Measurements from ENCODE around the gene SIGLEC1.

SIGLEC1 gene

DNA sequence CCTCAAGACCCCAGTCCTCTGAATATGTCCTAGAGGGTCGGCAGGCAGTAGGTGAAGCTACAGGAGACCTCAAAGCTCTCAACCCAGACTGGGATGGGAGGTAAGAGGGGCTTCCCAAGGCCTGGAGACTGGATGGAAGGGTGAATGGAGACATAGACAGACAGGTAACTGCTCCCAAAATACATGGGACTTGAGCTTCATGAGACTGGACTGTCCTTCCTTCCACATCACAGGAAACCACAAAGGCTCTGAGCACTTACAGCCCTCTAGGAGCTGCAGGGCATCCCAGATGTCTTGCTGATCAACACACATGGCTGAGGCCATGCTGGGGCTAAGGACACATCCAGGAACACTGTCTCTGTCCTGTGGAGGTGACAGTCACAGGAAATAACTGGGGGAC lies 31.6 kb upstream of the SIGLEC1 start:
- DNase-seq: no peak

DNA sequence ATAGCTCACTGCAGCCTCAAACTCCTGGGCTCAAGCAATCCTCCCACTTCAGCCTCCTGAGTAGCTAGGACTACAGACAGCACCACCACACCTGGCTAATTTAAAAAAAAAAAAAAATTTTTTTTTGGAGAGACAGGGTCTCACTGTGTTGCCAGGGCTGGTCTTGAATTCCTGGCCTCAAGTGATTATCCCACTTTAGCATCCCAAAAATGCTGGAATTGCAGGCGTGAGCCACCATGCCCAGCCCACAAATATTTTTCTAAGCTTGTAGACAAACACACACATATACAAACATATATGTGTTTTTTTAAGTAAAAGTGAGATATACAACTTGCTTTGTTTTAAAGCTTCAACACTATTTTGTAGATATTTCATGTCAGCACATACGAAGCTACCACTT lies 30.9 kb upstream of the SIGLEC1 start:
- DNase-seq: no peak

DNA sequence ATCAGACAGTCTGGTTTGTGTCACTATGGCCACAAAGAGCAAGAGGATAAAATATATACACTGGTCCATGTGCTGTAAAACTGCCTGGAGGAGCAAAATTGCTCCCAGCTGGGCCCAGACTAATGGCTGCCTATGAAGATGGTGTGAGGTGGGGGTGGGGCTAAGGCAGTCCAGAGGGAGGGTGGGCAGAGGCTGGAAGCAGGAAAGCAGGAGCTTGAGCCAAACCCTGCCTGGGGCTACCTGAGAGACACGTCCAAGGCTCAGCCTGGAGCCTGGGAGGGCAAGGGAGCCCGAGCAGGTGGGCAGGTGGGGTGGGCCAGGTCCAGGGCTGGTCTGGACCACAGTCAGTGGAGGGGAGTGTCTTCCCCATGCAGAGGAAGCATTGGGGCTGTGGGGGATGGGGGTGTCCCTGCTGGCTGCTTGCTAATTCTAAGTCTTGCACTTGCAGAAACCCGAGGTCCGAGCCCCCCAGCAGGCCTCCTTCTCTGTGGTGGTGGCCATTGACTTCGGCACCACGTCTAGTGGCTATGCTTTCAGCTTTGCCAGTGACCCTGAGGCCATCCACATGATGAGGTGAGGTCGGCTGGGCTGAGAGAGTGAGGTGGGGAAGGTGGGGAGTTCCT lies 29.5 kb upstream of the SIGLEC1 start:
- DNase-seq: no peak

DNA sequence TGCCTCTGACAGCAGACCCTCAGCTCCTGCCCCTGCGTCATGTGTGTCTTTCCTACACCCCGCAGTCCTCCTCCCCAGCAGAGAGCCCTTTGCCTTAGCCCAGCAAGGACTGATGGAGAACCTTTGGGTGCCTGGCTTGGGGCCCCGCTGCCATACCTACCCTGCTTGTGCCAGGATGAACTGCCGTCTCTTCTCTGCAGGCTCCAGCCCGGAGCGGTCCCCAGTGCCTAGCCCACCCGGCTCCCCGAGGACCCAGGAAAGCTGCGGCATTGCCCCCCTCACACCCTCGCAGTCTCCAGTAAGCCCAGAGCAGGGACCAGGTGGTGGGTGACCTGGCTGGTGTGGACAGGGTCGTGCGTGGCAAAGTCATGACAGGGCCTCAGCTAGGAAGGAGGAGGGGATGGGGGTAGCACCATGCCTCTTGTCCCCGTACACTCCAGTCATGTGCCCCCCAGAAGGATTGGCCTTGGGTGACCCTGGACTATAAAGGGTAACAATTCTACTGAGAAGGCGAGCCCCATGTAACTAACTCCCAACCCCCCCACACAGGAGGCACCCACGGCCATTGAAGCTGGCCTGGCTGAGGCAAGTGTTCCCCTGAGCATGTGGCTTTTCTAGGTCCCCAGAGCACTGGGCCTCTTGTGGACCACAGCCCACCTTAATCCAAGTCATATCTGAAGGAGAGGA lies 28.4 kb upstream of the SIGLEC1 start:
- DNase-seq: no peak

DNA sequence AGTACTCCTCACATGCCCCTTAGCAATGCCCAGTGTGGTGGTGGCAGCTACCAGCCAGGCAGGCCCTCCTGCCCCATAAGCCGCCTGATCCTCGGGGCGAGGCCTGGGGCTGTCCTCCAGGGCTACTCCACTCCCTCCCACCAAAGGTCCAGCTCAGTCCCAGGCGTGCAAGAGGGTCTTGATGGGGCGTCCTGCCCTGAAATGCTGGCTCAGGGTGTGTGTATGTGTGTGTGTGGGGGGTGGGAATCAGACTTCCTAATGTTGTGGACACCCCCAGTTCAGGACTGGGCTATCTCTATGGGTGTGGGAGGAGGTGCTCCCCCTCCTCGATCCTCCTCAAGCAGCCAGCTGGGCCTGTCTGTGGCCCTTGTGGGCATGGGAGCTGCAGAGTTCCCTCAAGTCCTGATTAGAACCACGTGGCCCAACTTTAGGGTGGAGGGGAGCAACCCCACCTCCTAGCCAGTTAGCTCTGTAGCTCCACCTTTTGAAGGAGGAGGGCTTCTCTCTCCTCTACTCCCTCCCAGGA lies 27.6 kb upstream of the SIGLEC1 start:
- DNase-seq: no peak

DNA sequence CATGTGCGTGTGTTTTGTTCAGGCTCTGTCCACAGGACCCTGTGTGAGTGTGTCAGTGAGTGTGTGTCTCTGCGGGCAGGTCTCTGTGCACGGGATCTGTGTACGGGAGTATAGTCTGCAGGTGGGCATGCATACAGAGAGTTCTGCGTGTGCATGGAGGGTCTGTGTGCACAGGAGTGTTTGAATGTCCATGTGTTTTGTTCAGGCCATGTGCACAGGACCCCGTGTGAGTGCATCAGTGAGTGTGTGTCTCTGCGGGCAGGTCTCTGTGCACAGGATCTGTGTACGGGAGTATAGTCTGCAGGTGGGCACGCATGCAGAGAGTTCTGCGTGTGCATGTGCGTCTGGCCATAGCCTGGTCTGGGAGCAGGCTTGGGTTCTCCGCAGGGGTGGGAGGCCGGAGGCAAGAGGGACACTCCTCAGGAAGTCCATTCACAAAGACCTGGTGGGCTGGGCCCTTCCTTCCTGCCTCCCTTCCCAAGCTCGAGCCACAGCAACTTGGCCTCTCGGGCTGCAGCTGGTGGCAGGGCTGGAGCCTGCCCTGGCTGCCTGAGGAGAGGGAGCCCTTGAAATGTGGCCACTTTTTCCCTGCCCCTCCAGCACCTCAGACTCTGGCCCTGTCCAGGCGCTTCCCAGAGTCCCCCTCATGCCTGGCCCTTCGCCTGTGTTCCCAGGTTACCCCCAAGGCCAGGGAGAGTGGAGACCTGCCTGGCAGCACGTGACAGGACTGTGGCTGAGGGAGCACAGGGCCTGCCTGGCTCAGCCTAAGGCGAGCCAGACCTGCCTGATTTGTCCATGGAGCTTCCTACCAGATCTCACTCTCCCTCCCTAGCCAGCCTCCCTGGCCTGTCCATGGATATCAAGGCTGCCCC lies 26.9 kb upstream of the SIGLEC1 start:
- DNase-seq: no peak

DNA sequence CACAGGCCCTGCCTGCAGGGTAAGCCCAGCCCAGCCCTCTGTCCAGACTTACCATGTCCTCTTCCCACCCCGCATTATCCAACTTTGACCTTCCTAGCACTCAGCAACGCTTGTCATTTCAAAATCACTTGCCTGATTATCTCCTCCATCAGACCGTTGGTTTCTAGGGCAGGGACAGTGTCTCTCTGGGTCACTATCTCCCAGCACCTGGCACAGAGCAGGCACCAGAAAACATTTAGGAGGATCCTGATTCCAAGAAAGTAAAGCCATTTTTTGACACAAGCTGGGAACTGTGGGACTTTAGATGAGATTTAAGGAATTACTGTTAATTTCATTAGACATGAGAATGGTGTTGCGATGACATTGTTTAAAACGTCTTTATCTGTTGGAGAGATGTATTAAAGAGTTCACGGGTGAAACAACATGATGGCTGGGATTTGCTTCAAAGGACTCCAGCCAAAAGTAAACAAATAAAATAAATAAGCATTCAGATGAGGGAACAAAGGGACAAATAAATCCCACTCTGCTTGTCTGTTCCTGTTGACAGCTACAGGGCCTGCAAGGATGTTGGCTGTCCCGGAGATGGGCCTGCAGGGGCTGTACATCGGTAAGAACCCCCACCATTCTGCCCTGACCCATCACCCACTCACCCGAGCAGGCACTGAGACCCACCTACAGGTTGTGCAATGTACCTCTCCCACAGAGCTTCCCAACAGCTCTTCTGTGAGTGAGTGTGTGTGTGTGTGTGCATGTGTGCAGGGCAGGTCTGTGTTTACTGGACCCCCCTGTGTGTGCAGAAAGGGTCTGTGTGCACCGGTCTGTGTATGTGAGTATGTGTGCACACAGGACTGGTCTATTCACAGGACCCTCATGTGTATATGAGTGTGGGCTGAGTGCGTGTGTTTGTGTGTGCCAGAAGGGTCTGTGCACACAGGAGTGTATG lies 26.0 kb upstream of the SIGLEC1 start:
- DNase-seq: no peak

DNA sequence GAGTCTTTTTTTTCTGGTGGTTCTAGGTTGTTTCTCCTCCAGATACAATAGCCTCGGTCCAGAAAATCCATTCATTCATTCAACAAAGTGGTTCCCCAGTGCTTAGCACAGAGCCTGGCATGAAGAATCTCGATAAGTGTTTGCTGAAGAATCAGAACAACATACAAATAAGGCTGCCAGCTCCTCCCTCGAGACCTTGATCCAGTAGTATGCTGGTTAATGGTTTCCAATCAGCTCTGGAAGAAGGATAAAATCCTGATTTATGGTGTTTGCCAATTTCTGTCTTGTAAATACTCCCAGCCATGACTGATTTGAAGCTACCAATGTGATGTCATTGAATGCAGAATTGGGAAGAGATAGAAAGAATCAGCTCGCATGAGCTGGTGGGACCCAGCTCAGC lies 23.4 kb upstream of the SIGLEC1 start:
- DNase-seq: no peak

GRCh38 chr20:3734111-3734843 lies 21.9 kb upstream of the SIGLEC1 start:
- DNase-seq: no peak

GRCh38 chr20:3733119-3733995 lies 21.0 kb upstream of the SIGLEC1 start:
- no peak for DNase-seq

DNA sequence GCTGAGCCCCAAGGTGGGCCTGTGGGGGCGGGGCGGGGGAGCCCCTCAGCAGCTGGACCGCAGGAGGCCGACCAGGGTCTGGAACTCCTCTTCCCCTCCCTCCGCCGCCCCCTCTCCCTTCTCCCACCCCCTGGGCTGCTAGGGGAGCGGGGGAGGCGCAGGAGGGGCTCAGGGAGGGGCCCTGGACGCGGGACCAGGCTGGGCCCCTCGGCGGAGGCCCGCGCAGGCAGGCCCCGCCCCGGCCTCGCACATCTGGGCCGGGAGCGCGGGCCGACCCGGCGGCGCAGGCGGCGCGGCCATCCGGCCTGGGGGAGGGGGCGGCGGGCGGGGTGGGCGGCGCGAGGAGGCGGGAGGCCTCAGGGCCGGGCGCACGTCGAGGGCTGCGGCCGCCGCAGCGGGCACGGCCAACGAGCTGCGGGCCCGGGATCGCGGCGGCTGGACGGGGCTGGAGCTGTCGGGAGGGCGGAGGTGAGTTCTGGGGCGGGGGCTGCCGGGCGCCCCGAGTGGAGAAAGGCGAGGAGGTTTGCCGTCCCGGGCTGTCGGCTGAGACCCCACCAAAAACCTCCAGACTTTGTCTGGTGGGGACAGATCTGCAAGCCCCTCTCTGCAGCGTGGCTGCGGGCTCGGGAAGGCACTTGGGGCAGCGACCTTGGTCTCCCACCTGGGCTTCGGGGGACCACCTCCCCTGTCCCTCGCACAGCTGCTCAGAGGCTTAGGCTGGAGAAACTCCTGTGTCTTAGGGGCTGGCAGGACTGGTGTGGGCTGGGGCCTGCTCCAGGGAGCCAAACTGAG lies 20.1 kb upstream of the SIGLEC1 start, which contains the start of gene HSPA12B:
HSPA12B (plus strand) TSS at position 359 of the 792 bp plus-strand sequence. CDS start 5,990 bp downstream, outside the sequence.
- DNase-seq: no peak

GRCh38 chr20:3731944-3732326 lies 19.5 kb upstream of the SIGLEC1 start:
- DNase-seq: no peak

GRCh38 chr20:3730803-3731672 lies 18.6 kb upstream of the SIGLEC1 start:
- DNase-seq: no peak

DNA sequence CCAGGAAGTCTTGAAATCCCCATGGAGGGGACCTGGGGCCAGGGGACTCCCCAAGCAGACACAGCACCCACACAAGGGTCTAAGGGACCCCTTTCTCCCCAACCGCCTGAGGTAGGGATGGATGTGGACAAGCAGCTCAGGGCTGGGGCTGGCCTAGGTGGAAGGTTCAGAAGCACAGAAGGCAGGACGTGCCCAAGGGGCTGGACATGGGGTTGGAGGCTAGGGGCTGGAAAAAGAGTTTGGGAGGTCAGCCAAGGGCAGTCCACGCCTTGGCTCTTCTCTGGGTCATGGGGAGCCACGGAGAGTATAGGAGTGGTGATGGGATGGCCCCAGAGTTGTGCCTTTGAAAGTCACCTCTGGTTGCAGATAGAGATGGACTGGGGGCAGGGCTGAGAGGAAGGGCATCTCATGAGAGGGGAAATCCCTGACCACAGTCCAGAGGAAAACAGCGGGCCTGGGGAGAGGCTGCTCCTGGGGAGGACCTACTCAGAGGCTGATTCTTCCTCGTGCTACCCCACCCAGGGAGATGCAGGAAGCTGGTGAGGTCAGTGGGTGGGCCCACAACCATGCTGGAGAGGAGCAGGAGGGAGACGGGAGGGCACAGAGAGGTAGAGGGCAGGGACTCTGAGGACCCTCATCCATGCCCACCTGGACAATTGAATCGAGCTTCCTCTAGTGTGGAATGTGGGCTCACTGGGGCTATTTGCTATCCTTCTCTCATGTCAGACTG lies 17.6 kb upstream of the SIGLEC1 start:
- DNase-seq: no peak

DNA sequence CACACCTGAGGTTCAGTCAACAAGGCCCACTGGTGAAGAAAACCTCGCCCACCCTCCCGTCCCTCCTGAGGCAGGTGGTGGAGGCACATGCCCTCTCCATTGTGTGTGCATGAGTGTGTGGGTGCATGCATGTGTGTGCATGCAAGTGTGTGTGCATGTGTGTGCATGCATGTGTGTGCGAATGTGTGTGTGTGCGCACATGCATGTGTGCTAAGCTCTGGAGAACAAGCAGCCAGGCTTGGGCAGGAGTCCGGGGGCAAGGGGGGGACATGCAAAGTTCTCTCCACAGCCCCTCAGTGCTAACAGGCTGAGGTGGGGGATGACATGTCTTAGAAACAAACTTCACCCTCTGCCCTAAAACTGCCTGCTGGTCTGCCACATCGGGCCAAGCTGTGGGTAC lies 17.0 kb upstream of the SIGLEC1 start:
- no peak for DNase-seq

DNA sequence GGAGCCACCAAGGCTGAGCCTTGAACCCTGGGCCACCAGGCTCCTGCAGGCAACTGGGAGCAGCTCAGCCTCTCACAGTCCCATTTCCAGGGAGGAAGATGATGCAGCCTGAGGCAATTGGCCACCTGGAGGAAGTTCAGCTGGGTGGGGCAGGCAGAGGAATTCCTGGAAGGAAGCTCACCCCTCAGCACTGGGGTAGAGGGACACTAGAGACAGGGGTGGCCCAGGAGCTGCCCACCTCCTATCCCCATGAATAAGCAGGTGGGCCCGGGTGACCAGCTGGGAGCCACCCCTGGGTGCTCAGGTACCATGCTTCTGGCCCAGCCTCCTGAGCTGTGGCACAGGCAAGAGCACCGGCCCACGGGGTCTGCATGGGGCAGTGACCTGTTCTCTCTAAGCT lies 16.5 kb upstream of the SIGLEC1 start:
- no peak for DNase-seq

- no peak for DNase-seq
These were observed 16.0 kb upstream of the SIGLEC1 start for GRCh38 chr20:3728354-3728753.

DNA sequence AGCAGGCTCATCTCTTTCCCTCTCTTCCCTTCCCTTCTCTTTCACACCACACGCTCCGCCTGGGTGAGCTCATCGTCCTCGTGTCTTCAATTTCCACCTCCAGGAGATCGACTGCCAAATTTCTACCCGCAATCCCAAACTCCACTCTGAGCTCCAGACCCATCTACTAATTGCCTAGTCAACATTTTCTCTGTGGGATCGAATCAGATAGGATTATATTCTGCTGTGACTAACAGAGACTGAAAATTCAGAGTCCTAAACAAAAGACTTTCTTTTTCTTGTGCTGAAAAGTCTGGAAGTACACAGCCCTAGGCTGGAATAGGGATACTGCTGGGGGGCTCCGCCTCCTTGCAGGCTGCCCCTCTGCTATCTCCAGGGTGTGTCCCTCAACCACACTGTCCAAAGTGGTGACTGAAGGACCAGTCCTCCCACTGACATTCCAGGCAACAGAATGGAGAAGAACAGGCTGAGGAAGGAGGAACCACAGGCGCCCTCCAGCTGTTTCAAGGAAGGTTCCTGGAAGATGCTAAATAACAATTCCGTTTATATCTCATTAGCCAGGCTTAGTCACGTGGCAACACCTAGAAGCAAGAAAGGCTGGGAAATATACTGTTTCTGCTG lies 15.1 kb upstream of the SIGLEC1 start:
- DNase-seq: no peak

All from CD4-positive, alpha-beta T cell treated with Interleukin-4 for 1 hour (primary cell).